Lung (tissue), 13 donors: ENCODE data around the gene SCYGR8. TPM values are rescaled to one million over a fixed set of nuclear protein-coding genes. Genes with fewer than 3 reads are reported as not detected.

Experiments used
- ATAC-seq: fragments of 200-7000 bp; cut with Tn5 transposase; one replicate; pipeline ENCODE4 v1.9.1; 2020; ENCODE audit warnings: moderate number of reproducible peaks; ENCODE audit not compliant: insufficient read depth, low FRiP score
- DNase-seq, 3 donors: peaks; one replicate each; pipeline ENCODE4 v3.0.0-alpha.2; 2013 to 2017
- H3K27ac ChIP-seq, 2 donors: one replicate each; pipeline ENCODE4 v1.5.1; 2013; ENCODE audit warnings: mild to moderate bottlenecking in 2 of 2, moderate library complexity in 2 of 2, control low read depth in 1 of 2, inconsistent platforms in 1 of 2, low read depth in 1 of 2, low read length in 1 of 2
- H3K27me3 ChIP-seq, 3 donors: one replicate each; pipeline ENCODE4 v1.5.1; 2013; ENCODE audit warnings: low read length in 2 of 3; ENCODE audit not compliant: control insufficient read depth in 3 of 3, insufficient read depth in 3 of 3
- H3K36me3 ChIP-seq, 4 donors: one replicate each; pipeline ENCODE4 v1.5.1; 2013; ENCODE audit warnings: low read length in 4 of 4, mild to moderate bottlenecking in 1 of 4, moderate library complexity in 1 of 4; ENCODE audit not compliant: control insufficient read depth in 4 of 4, insufficient read depth in 4 of 4
- H3K4me1 ChIP-seq, 5 donors: one replicate each; pipeline ENCODE4 v1.5.1; 2013; ENCODE audit warnings: low read length in 5 of 5, mild to moderate bottlenecking in 2 of 5, moderate library complexity in 1 of 5; ENCODE audit not compliant: control insufficient read depth in 5 of 5, insufficient read depth in 5 of 5
- H3K4me3 ChIP-seq: one replicate; pipeline ENCODE4 v1.5.1; 2013; ENCODE audit warnings: mild to moderate bottlenecking, control low read depth, moderate library complexity
- H3K9ac ChIP-seq, 2 donors: one replicate each; pipeline ENCODE4 v1.5.1; 2013; ENCODE audit warnings: low read length in 2 of 2, control low read depth in 1 of 2; ENCODE audit not compliant: insufficient read depth in 1 of 2
- H3K9me3 ChIP-seq, 4 donors: one replicate each; pipeline ENCODE4 v1.5.1; 2013; ENCODE audit warnings: low read length in 3 of 4, mild to moderate bottlenecking in 1 of 4, moderate library complexity in 1 of 4; ENCODE audit not compliant: control insufficient read depth in 4 of 4, insufficient read depth in 3 of 4
- CTCF ChIP-seq: IDR thresholded peaks from 2 replicates; pipeline ENCODE4 v1.5.1; 2012; ENCODE audit warnings: mild to moderate bottlenecking; ENCODE audit errors: control extremely low read depth, extremely low read depth
- WGBS, 2 donors: extraction: QIAGEN DNeasy Blood & Tissue Kit; methylation state at CpG; one replicate each; pipeline ENCODE4 v1.1.7; 2013; 5-methylcytosine and 5-hydroxymethylcytosine counted together
- polyA plus RNA-seq, 2 donors: library from polyadenylated mRNA; stranded (reverse); fragments of 200-250 nt; gene quantifications; one replicate each; pipeline ENCODE4 v1.2.1, GENCODE V29; 2013
- small RNA-seq: library from RNA; depleted of rRNA; stranded (forward); fragments of <200 nt; gene quantifications from one replicate; pipeline ENCODE3, GENCODE V24; 2014; ENCODE audit warnings: low replicate concordance
- total RNA-seq, 2 donors: library from RNA; depleted of rRNA in 1 of 2; stranded (reverse); fragments of >200 nt in 1 of 2; gene quantifications; one replicate each; pipeline ENCODE4 v1.2.1, GENCODE V29; 2014 to 2021
- donor health status: control.
- donor health status: control.
- donor health status: Bipolar disorder and iron deficiency.
- donor health status: healthy.
- donor health status: DM: yes; HTN: yes; CAD: no.

Gene SCYGR8
- total and polyA plus RNA-seq, 4 donors: not detected

- H3K4me1 ChIP-seq: no peaks in the 10 kb centered on the region
- WGBS, 2 donors: 69 to 80% methylated on average over 4 of the region's 4 CpGs
- no peak overlapping the region for H3K27ac ChIP-seq
- H3K36me3 ChIP-seq: no peaks in the 10 kb centered on the region
- DNase-seq: no peak
- H3K4me3 ChIP-seq: no peak overlapping the region
- no peaks in the 10 kb centered on the region for H3K27me3 ChIP-seq
- no peak overlapping the region for H3K9ac ChIP-seq
- H3K9me3 ChIP-seq: peaks cover 0 to 3% (median 0%) of the 10 kb centered on the region in 4 donors
- TF ChIP-seq CTCF: no peak
- ATAC-seq: no peak
Observed at GRCh38 chr2:227788561-227789018, 42.9 kb downstream of the SCYGR8 start.

DNA sequence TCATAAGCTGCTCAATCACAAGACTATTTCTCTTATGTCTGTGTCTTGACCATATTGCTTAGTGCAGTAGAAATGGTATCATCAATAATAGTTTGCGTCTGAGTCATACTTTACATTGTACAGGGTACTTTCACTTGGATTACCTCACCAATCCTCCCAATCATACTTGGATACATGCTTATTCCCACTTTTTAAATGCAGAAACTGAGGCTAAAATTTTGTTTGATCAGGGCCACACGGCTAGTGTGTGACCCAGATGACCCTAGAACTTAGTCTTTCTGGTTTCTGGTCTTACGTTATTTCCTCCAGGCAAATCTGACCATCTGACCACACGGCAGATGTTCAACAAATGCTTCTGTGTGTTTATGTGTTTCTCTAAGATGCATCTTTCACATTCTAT, 44.1 kb downstream of the SCYGR8 start:
- Histone ChIP-seq H3K9ac (no peak overlapping the region), H3K27me3 (no peaks in the 10 kb centered on the region), H3K36me3 (no peaks in the 10 kb centered on the region), H3K4me3 (no peak overlapping the region), H3K27ac (no peak overlapping the region), H3K4me1 (no peaks in the 10 kb centered on the region), H3K9me3 (peaks cover 0 to 3% (median 0%) of the 10 kb centered on the region in 4 donors)
- WGBS, 2 donors: 75 to 81% methylated on average over 4 of the region's 4 CpGs
- DNase-seq (no peak), ATAC-seq (no peak)
- TF ChIP-seq CTCF: no peak

- WGBS, 2 donors: 91 to 93% methylated on average over 5 of the region's 5 CpGs
- Histone ChIP-seq H3K36me3 (no peaks in the 10 kb centered on the region), H3K27ac (no peak overlapping the region), H3K4me3 (no peak overlapping the region), H3K9ac (no peak overlapping the region), H3K27me3 (no peaks in the 10 kb centered on the region), H3K4me1 (no peaks in the 10 kb centered on the region), H3K9me3 (peaks cover 0 to 2% (median 0%) of the 10 kb centered on the region in 4 donors)
- DNase-seq (no peak), ATAC-seq (no peak)
- no peak for TF ChIP-seq CTCF
Observed at GRCh38 chr2:227793148-227793712, 47.5 kb downstream of the SCYGR8 start.

Small RNAs within 50 kb of the gene (small RNA-seq; reads per million reads assigned to genes)
- gene RNA5SP121: not detected
- not detected for gene SNRPGP8

Other genes starting within 250 kb of the SCYGR8 start
- not detected for gene SCYGR2, start 147.0 kb upstream of the SCYGR8 start, total RNA-seq
- not detected for gene SCYGR2, start 147.0 kb upstream of the SCYGR8 start, polyA plus RNA-seq
- not detected for gene SCYGR3, start 131.1 kb upstream of the SCYGR8 start, total RNA-seq
- gene SCYGR3, start 131.1 kb upstream of the SCYGR8 start, polyA plus RNA-seq: not detected
- gene SCYGR4, start 128.4 kb upstream of the SCYGR8 start, total RNA-seq: not detected
- gene SCYGR4, start 128.4 kb upstream of the SCYGR8 start, polyA plus RNA-seq: not detected
- gene SCYGR5, start 79.1 kb upstream of the SCYGR8 start, total RNA-seq: not detected
- not detected for gene SCYGR5, start 79.1 kb upstream of the SCYGR8 start, polyA plus RNA-seq
- gene SLC19A3, start 27.9 kb upstream of the SCYGR8 start, total RNA-seq: 10 to 100 TPM; 28.1 to 56.5 TPM
- 10 to 100 TPM in 1 of 2 donors, 1 to 10 TPM in 1; 4.6 to 11.0 TPM for gene SLC19A3, start 27.9 kb upstream of the SCYGR8 start, polyA plus RNA-seq
- not detected for gene SCYGR6, start 21.1 kb upstream of the SCYGR8 start, total RNA-seq
- gene SCYGR6, start 21.1 kb upstream of the SCYGR8 start, polyA plus RNA-seq: not detected
- not detected for gene SCYGR7, start 17.6 kb upstream of the SCYGR8 start, total RNA-seq
- not detected for gene SCYGR7, start 17.6 kb upstream of the SCYGR8 start, polyA plus RNA-seq
- gene CCL20, start 67.9 kb downstream of the SCYGR8 start, total RNA-seq: 10 to 100 TPM in 1 of 2 donors, 1 to 10 TPM in 1; 8.0 to 46.8 TPM
- 100 to 1,000 TPM in 1 of 2 donors, 10 to 100 TPM in 1; 48.2 to 712 TPM for gene CCL20, start 67.9 kb downstream of the SCYGR8 start, polyA plus RNA-seq
- gene DAW1, start 125.7 kb downstream of the SCYGR8 start, total RNA-seq: 10 to 100 TPM in 1 of 2 donors, 1 to 10 TPM in 1; 9.2 to 18.7 TPM
- gene DAW1, start 125.7 kb downstream of the SCYGR8 start, polyA plus RNA-seq: 10 to 100 TPM in 1 of 2 donors, 1 to 10 TPM in 1; 3.3 to 10.6 TPM